ENCODE data around the gene SHISAL1.

Gene SHISAL1

DNA sequence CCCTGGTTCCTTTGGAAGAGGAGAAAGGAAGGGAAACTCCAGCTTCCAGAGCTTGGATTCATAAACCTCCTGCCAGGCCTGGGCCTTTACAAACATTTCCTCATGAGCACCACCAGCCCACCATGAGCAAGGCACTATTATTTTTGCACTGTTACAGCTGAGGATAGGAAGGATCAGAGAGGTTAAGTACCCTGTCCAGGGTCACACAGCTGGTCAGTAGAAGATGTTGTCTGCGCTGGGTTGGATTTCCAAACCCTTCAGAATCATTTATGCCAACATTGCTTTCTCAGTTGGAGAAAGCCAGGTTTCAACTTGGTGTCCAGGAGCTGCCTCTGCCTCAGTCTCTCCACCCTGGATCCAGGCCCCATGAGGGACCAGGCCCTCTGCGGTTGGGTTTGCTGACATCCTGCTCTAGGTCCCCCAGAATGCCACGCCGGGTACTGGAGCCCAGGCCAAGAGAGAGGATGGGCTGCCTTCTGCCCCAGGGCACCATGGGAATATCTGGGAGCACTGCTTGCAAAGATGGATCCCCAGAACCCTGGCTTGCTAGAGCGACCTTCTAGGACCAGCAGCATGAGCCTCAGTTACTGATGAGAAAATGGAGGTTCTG lies 29.7 kb upstream of the SHISAL1 start:
- FAIRE-seq = no peak
- no peak for DNase-seq (ENCODE audit: low spot score)

DNA sequence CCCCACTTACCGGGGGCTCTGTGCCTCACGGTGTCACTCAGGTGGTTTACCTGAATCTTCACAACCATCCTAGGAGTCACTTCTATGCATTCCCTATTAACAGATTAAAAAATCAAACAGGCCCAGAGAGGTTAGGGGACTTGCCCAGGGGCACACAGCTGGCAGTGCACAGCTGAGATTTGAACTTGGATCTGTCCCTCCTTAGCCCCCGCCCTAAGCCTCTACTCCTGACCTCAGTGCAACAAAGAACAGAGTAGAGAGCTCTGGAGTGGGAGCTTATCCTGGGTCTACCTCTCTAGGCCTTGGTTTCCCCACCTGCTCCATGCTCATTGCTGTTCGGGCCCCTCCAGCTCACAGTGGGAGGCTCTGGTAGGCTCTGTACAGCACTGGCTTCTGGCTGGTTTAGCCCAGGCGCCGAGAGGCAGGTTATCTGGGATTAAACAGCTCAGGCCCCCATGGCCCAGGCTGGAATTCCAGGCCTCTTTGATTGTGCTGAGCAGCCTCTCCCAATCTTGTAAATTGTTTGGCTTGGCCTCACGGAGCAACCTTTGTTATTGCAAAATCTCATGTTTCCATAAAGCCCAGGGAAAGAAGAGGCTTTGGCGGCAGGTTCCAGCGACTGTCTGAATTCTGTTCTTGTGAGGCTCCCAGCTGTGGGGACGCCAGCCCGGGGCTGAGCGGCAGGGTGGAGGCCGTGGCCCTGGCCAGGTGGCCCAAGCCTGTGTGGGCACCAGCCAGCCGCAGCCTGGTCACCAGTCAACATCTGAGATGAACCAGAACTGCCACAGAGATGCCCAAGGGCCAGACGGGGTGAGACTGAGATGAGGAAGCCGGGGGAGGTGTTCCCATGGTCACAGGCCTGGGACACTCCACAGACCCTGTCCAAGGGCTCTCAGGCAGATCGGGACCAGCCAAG lies 28.9 kb upstream of the SHISAL1 start:
- peak; percentile 20 for FAIRE-seq
- DNase-seq (ENCODE audit: low spot score) = no peak

DNA sequence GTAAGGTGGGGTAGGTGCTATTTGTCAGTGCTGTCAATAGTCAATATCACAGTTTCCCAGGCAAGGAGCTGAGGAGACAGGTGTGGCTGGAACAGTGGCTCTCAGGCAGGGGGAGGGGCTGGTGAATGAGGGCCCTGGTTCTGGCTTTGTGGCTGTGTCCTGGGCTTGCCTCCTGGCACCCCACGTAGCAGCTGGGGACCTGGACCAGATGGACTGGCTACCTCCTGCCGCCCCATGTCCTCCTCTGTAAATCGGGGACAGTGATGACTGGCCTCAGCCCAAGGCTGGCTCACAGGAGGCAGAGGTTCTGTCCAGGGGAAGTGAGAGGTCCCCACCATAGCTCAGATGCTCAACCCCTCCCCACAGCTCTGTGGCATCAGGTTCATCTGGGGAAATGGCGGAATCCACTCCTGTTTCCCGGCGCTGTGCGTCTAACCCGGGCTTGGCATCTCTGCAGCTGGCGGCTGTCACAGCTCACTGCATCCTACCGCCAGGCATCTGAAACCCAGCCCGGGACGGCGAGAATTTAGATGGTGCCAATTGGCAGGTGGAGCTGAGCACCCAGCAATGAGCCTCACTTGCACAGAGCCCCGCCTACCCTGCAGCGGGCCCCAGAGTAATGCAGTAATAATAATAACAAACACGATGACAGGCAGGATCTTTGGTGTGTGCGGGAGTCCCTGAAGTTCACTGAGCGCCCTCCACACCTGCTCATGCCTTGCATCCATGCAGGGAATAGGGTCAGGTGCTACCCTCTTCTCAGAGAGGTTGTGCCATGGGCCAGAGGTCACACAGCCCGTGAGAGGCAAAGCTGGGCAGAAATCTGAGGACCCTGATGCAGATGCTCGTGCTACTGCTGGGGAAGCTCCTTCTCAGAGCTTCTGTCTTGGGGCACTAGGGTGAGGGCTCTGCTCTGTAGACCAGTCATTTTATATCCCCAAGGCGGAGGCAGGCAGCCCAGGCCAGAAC lies 27.8 kb upstream of the SHISAL1 start:
- DNase-seq (ENCODE audit: low spot score) = no peak
- FAIRE-seq = no peak

DNA sequence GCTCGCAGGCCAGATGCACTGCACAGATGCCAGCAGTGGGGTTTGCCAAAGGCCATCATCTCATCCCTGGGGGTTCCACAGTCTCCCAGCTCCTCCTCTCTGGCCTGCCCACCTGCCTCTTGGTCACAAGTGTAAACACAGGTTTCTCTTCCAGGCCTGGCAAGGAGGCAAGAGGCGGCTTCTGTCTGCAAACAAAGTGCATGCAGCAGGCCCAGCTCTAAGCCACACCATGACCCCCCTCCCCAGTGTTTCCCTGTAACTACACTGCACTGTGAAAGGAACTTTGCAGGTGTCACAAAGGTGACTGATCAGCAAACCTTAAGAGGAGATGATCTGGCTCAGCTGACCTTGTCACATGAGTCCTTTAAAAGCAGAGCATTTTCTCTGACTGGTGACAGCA lies 26.2 kb upstream of the SHISAL1 start:
- peak; percentile 5 for FAIRE-seq
- DNase-seq (ENCODE audit: low spot score) = no peak

DNA sequence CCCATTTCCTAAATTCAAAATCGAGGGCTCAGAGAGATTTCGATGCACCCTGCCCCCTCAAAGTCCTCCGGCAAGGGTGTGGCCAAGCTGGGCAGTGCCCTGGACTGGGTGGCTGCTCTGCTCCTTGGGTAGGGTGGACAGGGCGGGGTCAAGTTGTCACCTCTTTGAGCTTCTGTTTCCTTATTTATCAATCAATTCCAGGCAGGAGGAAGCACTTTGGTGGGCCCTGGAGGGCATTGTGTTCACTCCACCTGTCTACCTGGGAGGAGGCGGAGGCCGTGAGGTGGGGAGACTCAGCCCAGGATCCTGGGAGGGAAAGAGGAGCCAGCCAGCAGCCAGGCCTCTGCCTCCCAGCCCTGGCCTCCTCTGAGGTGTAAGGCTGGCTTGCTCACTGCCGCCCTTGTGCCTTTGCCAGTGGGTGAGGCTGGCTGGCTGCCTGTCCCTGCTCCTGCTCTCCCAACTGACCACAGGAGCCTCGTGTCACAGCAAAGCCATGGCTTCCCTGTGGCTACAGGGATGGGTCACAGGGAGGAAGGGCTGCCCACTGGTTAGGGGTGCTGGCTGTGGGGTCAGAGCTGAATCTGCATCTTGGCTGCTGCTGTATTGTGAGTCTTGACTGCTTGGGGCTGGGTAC lies 25.5 kb upstream of the SHISAL1 start:
- no peak for FAIRE-seq
- no peak for DNase-seq (ENCODE audit: low spot score)

DNA sequence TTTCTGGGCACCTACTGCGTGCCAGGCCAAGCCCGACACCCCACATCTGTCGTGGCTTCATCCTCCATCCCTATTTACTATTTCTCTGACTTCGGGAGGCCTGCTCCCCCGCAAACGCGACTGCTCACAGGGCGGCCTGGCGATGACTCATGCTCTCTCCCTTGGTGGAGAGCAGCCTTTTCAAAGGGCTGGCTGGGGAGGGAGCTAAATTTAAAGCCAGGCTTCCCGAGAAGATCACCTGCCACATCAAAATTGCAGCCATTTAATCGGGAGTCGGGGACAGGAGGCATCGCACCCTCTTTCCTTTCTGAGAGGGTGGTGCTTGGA lies 24.9 kb upstream of the SHISAL1 start:
- peak; percentile 68 for FAIRE-seq
- DNase-seq (ENCODE audit: low spot score) = peak; percentile 87

DNA sequence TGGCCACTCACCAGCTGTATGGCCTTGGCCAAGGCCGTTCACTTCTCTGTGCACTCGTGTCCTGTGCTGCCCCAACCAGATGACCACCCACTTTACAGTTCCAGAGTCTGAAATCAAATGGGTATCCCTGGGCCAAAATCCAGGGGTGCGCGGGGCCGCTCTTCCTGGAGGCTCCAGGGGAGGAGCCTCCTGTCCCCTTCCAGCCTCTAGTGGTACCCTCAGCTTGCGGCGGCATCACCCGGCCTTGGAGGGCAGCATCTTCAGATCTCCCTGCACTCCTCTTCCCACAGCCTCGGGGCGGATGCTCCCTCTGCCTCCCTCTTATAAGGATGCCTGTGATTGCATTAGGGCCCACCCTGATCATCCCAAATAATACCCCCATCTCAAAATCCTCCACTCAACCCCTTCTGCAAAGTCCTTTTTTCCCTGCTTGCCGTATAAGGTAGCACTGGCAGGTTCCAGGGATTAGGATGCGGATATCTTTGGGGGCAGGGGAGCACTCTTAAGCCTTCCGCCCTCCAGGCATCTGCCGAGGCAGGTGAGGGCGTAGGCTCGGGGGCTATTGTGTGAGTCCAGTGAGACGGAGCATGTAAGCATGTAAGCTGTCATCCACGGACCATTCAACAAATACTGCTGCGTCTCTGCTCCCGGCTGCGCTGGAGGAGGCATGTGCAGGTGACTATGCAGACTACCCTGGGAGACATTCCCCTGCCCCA lies 24.4 kb upstream of the SHISAL1 start:
- DNase-seq (ENCODE audit: low spot score) = no peak
- FAIRE-seq = no peak

DNA sequence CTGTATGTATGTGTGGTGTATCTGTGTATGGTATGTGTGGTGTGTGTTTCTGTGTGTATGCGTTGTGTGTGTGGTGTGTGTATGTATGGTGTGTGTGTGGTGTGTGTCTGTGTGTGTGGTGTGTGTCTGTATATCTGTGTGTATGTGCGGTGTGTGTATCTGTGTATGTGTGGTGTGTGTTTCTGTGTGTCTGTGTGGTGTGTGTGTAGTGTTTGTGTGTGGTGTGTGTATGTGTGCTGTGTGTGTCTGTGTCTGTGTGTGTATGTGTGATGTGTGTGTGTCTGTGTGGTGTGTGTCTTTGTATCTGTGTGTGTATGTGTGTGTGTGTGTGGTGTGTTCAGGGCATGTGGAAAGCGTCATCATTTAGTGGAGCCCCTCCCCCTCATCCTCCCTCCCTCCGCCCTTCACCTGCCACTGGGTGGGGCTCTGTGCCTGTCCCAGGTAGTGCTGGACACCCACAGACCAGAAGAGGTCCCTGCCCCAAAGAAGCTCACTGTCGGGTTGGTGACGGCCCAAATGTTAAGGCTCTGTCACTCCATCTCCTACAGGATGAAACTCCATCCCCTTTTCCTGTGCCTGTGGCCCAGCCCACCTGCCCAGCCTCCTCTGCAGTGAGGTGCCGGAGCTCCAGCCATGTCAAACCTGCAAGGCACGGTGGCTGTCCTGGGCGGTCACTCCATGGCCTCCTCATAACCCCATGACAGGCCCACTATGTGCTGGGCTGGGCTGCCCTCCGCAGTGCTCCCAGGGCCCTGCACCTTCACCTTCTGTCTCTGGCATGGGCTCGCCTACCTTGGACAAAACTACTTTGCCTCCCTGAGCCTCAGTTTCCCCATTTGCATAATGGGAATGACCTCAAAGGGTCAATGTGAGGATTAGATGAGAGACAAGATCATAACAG lies 23.4 kb upstream of the SHISAL1 start:
- DNase-seq (ENCODE audit: low spot score) (no peak), FAIRE-seq (peak; percentile 100)

DNA sequence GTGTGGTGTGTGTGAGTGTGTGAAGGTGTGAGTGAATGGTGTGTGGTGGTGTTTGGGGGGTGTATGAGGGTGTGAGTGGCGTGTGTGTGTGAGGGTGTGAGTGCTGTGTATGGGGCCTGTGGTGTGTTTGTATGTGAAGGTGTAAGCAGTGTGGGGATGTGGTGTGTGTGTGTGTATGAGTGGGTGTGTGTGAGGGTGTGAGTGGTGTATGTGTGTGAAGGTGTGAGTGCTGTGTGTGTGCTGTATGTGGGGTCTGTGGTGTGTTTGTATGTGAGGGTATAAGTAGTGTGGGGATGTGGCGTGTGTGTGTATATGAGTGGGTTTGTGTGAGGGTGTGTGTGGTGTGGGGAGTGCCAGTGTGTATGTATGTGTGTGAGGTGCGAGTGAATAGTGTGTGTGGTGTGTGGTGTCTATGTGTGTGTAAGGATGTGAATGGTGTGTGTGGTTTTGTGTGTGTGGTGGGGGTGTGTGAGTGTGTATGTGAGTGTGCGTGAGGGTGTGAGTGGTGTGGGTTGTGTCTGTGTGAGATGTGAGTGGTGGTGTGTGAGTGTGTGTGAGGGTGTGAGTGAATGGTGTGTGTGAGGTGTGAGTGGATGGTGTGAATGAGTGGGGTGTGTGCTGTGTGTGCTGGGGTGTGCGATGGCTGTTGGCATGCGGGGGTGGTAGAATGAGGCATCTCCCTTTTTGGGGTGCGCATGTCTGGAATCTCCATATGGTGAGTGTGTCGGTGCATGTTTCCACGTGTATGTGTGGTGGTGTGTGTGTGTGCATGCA lies 22.5 kb upstream of the SHISAL1 start:
- DNase-seq (ENCODE audit: low spot score) = no peak
- no peak for FAIRE-seq

DNA sequence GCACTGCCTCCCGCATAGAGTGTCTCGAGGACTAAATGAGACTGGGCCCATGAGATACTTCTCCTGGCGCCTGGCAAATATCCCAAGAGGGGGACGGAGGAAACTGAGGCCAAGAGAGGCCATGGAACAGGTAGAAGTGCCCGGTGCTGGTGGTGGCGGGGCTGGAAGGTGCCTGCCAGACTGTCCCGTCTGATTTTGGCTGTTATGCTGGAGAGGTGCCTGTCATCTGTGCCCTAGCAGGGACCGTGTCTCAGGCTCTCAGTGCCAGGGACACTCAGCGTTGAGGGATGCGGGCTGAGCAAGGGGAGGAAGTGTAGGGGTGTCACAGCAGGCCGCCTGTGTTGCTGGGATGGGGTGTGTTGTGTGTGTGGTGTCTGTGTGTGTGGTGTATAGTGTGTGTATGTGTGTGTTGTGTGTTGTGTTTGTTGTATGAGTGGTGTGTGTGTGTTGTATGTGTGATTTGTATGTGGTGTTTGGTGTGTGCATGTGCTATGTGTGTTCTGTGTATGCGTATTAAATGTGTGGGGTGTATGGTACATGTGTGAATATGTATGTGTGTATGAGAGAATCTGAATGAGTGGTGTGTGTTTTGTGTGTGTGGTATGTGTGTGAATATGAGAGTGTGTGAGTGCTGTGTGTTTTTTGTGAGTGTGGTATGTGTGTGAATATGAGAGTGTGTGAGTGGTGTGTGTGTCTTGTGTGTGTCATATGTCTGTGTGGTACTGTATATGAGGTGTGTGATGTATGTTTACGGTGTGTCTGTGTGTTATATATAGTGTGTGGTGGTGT lies 21.3 kb upstream of the SHISAL1 start:
- no peak for DNase-seq (ENCODE audit: low spot score)
- FAIRE-seq = no peak

DNA sequence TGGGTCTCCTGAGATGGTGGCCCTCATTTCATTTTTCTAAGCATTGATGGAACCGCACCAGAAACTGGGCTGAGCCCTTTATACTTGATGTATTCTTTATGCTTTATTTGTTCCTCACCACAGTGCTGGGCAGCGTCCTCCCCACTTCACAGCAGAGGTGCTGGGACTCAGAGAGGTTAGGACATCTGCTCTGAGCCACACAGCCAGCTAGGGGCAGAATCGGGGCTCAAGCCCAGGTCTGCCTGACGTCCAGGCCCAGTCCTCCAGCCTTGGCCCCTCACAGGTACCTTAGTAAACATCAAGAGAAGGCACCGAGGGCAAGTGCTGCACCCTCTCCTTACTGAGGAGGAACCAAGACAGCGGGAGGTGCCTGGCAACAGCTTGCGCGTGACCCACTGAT lies 20.2 kb upstream of the SHISAL1 start:
- FAIRE-seq (no peak), DNase-seq (ENCODE audit: low spot score) (no peak)

DNA sequence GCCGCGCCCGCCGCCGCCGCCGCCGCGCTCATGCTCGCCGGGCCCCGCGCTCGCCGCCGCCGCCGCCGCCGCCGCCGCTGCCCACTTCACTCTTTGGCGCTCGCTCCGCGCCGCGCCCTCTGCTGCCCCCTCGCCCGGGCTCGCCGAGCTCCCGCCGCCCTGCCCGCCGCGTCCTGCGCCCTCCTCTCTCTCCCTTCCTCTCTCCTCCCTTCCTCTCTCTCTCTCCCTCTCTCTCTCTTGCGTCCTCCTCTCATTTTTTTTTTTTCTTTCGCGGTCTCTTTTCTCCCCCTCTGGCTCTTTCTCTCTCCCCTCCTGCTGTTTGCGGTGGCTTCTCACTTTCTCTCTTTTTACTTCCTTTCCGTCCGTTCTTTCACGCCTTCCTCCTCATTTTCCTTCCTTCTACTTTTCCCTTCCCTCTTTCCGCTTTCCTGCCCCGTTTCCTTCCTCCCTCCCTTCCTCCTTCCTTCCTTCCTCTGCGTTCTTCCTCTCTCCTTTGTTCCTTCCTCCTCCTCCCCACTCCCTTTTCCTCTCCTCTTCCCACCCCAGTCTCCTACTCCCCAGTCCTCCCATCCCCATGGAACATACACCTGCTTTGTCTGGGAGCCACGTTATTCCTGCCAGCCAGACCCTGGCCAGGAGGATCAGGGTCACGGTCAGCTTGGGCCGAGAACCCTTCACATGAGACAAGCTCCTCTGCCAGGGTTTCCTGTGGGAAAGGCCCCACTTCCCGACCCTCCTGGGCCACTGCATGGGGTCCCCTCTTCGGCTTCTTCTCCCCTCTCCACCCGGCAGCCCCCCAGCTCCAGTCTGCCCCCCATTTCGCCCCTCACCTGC lies 19.3 kb upstream of the SHISAL1 start:
- DNase-seq (ENCODE audit: low spot score) = no peak
- FAIRE-seq = peak; percentile 17

DNA sequence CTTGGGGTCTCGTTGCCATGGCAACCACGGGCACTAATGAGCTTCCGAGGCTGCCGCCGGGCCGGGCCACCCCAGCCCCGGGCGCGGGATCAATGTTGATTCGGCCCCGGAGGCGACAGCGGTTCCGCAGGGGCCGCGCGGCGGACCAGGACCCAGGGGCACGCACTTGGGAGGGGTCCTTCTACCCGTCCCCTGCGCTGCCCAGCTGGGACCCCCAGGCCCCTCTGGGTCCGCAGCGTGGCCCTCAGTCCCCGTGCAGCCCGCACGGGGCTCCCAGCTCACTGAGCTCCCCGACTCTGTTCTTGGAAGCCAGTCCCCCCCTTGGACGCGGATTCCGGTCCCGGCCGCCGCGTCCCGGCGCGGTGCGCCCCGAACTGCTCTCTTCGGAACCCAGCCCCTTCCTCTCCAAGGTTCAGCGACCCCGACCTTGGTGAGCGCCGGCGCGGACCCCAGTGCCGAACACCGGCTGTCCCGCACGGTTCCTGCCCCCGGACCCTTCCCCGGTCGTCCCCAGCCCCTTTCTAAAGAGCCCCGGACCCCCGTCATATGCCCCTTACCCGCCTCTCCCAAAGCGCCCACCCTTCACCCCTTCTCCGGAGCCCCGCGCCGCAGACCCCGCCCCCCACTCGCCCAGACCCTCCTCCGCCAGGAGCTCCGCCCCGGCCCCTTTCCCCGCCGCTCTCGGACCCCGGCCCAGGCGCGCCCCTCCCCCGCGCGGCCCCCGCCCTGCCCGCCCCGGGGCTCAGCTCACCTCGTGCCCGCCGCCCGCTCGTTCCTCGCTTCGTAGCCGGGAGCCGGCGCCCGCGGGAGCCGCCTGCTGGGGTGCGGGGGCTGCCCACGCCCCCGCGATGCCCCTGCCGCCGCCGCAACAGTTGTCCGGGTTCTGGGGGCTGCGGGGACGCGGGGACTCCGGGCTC lies 18.3 kb upstream of the SHISAL1 start:
- FAIRE-seq (no peak), DNase-seq (ENCODE audit: low spot score) (no peak)

DNA sequence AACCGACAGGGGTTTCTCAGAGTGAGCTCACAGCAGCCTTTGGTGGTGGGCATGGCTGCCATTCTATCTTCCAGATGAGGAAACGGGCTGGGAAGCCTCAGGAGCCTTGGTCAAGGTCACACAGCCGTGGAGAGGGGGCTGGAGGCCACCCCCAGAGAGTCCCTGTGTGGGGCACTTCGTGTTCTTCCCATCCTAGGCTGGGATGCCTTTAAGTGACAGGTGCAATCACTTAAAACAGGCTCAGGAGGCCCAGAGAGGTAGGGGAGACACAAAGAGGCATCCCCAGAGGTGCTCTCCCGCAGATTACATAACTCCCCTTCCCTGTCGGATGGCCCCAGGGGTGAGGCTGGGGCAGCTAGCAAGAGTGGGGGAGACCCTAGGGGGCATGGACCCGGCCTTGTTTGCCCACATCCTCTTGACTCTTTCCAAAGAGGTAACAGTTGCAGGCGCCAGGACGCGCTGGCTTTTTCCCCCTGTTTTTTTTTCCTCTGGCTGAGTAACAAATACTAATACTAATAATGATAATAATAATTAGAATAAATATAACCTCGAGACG lies 17.5 kb upstream of the SHISAL1 start:
- DNase-seq (ENCODE audit: low spot score) (no peak), FAIRE-seq (no peak)

DNA sequence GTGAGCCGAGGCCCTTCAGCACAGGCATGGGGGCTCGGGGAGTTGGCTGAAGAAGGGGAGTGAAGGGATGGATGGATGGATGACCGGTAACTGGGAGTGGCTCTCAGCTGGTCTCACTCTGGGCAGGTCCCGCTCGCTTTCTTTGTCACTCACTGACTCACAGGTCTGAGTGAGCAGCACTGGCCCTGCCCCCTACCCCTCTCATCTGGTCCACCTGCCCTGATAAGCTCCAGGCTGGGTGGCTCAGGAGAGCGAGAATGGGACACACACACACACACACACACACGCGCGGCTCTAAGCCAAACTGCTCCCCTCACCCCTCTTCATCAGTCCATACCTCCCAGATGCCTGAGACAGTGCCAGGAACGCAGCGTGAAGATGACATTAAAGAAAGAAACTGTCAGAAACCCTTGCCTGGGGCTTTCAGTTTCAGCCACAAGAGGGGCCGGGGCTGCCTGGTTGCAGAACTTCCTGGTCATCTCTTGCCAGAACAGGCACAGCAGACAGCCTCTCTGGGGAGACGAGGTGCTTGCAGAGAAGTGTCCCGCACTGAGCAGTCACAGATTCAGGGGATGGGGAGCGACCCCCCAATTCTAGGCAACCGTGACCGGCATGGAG lies 16.5 kb upstream of the SHISAL1 start:
- no peak for FAIRE-seq
- peak; percentile 36 for DNase-seq (ENCODE audit: low spot score)

Measured in urothelium cell line (cell line).